Subcutaneous adipose tissue (tissue), 4 donors: ENCODE results near the gene TBX21. TPM values are rescaled to one million over a fixed set of nuclear protein-coding genes. Genes with fewer than 3 reads are reported as not detected.

Source experiments
- total RNA-seq, 4 donors: library from RNA; depleted of rRNA; stranded (reverse); fragments of >200 nt; gene quantifications; one replicate each; pipeline ENCODE4 v1.1.0, GENCODE V29; 2016
- TF ChIP-seq, protein P1 (sequence below): fragments of 450-650 bp; IDR thresholded peaks from one replicate; pipeline ENCODE4 v1.5.1; 2016; ENCODE audit warnings: low read depth, mild to moderate bottlenecking, control low read depth, antibody characterized with exemption, moderate library complexity

The TBX21 gene
- total RNA-seq, 4 donors from 2014 or later, result 0.66 to 4.6 (median 2.8) TPM

GRCh38 chr17:47781397-47781796 lies 48.4 kb downstream of the TBX21 start:
- TF ChIP-seq, protein P1, sequence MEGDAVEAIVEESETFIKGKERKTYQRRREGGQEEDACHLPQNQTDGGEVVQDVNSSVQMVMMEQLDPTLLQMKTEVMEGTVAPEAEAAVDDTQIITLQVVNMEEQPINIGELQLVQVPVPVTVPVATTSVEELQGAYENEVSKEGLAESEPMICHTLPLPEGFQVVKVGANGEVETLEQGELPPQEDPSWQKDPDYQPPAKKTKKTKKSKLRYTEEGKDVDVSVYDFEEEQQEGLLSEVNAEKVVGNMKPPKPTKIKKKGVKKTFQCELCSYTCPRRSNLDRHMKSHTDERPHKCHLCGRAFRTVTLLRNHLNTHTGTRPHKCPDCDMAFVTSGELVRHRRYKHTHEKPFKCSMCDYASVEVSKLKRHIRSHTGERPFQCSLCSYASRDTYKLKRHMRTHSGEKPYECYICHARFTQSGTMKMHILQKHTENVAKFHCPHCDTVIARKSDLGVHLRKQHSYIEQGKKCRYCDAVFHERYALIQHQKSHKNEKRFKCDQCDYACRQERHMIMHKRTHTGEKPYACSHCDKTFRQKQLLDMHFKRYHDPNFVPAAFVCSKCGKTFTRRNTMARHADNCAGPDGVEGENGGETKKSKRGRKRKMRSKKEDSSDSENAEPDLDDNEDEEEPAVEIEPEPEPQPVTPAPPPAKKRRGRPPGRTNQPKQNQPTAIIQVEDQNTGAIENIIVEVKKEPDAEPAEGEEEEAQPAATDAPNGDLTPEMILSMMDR, result no peak

DNA sequence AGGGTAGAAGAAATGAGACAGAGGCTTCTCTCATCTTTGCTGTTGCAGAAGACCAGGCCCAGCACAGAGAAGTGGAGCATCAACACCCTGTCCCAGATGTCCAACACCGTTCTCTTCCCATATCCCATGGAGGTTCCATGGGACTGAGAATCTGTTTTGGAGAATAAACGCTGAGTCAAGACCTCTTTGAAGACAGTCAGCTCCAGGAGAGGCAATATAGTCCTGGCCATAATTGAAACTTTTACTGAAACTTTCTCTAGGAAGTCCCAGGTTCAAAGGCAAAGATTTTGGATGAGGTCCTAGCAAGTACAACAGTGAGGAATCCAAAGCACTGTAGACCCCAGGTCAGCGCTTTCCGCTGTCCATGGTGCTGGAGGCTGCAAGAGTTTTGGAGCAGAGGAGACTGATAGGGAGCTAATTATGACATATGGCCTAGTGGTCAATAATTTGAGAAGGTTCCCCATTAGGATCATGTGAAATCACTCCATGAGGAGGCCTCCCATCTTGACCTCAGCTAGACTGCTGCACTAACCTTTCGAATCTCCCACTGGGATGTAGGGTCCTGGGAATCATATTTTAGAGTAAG lies 52.6 kb downstream of the TBX21 start:
- TF ChIP-seq, protein P1, result no peak

- TF ChIP-seq, protein P1, result no peak
These were observed 56.9 kb downstream of the TBX21 start for GRCh38 chr17:47789611-47790561.

DNA sequence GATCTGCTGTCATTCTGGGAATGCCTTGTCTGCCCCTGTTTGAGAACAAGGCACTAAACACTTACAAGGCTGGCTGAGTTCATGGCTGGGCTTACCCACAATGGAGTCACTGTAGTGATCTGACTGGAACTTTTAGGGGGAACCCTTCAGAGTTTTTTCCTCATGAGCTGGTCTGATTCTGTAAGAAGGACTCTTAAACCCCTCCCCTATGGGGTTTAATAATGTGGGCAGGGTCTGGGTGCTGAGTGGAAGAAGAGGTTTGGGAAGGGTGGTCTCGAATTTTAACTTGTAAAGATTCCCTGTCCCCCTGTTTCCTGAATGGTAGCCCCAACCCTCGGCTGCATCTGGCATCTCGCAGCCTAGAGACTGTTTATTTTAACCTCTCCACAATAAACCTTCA lies 58.0 kb downstream of the TBX21 start:
- TF ChIP-seq, protein P1, result no peak

GRCh38 chr17:47792457-47792856 lies 59.4 kb downstream of the TBX21 start:
- TF ChIP-seq, protein P1, result no peak

DNA sequence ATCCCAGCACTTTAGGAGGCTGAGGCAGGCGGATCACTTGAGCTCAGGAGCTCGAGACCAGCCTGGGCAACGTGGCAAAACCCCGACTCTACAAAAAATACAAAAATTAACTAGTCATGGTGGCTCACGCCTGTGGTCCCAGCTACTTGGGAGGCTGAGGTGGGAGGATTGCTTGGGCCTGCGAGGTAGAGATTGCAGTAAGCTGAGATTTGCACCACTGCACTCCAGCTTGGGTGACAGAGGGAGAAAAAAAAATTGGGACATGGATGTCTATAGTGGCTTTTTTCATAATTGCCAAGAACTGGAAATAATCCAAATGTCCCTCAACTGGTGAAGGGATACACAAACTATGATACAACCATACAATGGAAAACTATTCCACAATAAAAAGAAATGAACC lies 59.9 kb downstream of the TBX21 start:
- TF ChIP-seq, protein P1, result no peak

Other genes with a start within 250 kb of the TBX21 start
- 100 to 1,000 TPM; 101 to 146 (median 130) TPM for gene NPEPPS, start 202.1 kb upstream of the TBX21 start, total RNA-seq
- gene KPNB1, start 83.3 kb upstream of the TBX21 start, total RNA-seq, result 100 to 1,000 TPM; 200 to 235 (median 215) TPM
- gene TBKBP1, start 39.1 kb upstream of the TBX21 start, total RNA-seq, result 10 to 100 TPM in 1 of 4 donors, 1 to 10 TPM in 3; 2.4 to 14.7 (median 5.0) TPM
- 1 to 10 TPM; 2.2 to 4.1 (median 2.5) TPM for gene OSBPL7, start 88.6 kb downstream of the TBX21 start, total RNA-seq
- 10 to 100 TPM; 29.3 to 54.3 (median 34.1) TPM for gene MRPL10, start 98.3 kb downstream of the TBX21 start, total RNA-seq
- gene LRRC46, start 98.4 kb downstream of the TBX21 start, total RNA-seq, result under 1 TPM in 1 of 4 donors, not detected in 3; 0.66 TPM
- gene SCRN2, start 108.0 kb downstream of the TBX21 start, total RNA-seq, result 100 to 1,000 TPM in 2 of 4 donors, 10 to 100 TPM in 2; 32.8 to 194 (median 79.8) TPM
- gene SP6, start 117.9 kb downstream of the TBX21 start, total RNA-seq, result 1 to 10 TPM in 1 of 4 donors, under 1 TPM in 2, not detected in 1; 0.16 to 1.3 (median 0.17) TPM
- gene SP2, start 163.0 kb downstream of the TBX21 start, total RNA-seq, result 1 to 10 TPM; 2.2 to 9.2 (median 5.9) TPM
- 10 to 100 TPM; 22.9 to 34.7 (median 27.4) TPM for gene PNPO, start 208.3 kb downstream of the TBX21 start, total RNA-seq
- under 1 TPM in 1 of 4 donors, not detected in 3; 0.49 TPM for gene PRR15L, start 224.6 kb downstream of the TBX21 start, total RNA-seq
- gene CDK5RAP3, start 237.9 kb downstream of the TBX21 start, total RNA-seq, result 100 to 1,000 TPM in 3 of 4 donors, 10 to 100 TPM in 1; 77.8 to 148 (median 136) TPM